HG03439 (cell line): ENCODE measurements around the gene KCNF1.

ENCODE experiments used
- ATAC-seq: cut with Tn5 transposase; IDR thresholded peaks from one replicate; pipeline ENCODE4 v1.9.1; 2021; ENCODE audit warnings: mild to moderate bottlenecking, moderate library complexity; ENCODE audit not compliant: unreplicated experiment

The KCNF1 gene, protein sequence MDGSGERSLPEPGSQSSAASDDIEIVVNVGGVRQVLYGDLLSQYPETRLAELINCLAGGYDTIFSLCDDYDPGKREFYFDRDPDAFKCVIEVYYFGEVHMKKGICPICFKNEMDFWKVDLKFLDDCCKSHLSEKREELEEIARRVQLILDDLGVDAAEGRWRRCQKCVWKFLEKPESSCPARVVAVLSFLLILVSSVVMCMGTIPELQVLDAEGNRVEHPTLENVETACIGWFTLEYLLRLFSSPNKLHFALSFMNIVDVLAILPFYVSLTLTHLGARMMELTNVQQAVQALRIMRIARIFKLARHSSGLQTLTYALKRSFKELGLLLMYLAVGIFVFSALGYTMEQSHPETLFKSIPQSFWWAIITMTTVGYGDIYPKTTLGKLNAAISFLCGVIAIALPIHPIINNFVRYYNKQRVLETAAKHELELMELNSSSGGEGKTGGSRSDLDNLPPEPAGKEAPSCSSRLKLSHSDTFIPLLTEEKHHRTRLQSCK

DNA sequence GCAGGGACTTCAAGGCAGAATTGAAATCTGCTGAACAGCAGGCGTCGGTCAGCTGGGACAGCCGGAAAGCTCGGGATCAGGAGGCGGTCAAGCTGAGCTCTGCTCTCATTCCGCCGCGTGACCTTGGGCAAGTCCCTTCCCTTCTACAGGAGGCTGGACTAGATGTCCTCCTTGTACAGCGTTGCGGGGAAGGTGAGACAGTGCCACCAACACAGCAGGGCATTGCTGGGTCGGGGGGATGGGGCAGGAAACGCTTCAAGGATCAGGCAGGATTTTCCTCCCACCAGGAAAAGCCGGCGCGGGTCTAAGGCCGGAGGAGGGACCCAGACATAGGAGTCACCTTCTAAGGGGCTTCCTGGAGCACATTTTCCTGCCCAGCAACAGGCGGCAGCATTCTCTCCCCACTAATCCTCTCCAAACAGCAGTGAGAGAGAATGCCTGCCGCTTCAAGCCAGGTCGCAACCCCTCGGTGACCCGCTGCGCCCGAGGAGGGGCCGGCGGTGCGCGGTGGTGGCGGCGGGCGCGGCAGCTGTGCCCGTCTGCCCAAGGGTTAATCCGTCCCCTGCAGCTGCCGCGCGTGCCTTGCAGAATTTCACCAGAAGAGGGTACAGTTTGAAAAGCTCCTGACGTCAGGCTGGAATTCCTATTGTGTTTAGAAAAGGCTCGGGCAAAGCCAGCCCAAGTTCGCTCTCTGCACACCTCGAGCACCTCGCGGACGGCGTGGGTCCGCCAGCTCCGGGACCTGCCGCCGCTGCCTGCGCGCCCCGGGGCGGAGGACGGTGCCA lies at the start of gene KCNF1:
Gene KCNF1, plus strand, starts transcription at position 644 of the 785 bp plus-strand sequence. CDS start 493 bp downstream, outside the sequence.
- ATAC-seq: no peak

DNA sequence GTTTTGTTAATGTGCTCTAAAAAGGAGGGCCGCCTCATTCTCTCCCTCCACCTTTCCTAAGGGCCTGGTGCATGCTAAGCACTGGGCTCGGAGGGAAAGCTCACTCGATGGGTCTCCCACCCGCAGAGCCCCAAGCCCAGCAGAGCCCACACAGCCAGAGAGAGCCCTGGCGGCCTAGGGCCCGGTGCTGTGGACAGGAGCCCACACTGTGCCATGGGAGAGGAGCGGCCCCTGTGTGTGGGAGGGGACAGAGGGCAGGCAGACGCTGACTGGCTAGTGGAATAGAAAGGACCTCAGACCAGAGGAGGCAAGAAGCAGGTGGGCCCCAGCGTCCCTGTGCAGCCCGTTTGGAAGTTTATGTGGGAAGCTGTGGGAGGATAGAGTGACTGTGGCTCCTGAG lies 49.4 kb upstream of the KCNF1 start:
- no peak for ATAC-seq

DNA sequence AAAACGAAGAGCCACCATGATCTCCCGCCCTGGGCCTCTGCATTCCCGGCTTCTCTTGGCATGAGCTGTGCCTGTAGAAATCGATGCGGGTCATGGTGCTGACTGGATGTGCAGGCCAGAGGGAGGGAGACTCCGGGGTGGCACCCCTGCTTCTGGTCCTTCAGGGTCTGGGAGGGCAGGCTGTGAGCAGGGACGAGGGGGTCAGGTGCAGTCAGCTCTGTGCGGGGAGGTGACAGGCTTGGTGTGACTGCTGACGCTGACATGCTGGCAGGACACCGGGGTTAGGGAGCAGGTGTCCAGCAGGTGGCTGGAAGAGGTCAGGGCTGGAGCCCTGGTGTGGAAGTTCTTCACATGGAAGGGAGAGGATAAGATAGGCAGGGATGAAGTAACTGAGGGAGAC lies 48.7 kb upstream of the KCNF1 start:
- no peak for ATAC-seq

DNA sequence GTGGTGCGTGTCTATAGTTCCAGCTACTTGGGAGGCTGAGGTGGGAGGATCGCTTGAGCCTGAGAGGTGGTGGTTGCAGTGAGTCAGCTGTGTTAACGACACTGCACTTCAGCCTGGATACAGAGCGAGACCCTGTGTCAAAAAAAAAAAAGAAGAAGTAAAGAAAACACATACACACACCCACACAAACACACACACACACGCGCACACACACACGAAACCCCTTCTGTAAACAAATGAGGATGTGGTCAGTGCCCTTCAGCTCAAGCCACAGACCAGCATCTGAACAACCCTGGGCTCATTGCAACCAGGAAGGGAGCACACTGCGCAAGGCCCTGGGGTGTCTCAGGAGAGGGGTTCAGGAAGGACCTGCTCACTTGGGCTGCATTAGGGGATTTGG lies 47.9 kb upstream of the KCNF1 start:
- ATAC-seq: peak; percentile 71

DNA sequence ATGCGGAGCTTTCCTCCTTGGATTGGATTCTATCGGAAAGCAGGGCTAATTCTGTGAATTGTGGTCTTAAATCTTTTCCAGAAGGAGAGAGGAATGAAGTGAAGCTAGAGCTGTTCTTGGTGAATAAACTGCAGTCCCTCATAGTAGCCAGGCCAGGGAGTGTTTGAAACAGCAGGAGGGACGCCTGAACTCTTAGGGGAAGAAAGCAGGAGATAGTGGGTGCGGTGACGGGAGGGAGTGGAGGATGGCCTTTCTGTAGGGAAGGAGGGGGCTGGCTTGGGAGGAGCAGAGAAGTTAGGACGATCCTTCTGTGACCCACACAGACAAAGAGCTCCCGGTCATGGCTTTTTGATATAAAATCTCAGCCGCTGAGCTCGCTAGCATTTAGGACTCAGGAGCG lies 47.5 kb upstream of the KCNF1 start:
- no peak for ATAC-seq

DNA sequence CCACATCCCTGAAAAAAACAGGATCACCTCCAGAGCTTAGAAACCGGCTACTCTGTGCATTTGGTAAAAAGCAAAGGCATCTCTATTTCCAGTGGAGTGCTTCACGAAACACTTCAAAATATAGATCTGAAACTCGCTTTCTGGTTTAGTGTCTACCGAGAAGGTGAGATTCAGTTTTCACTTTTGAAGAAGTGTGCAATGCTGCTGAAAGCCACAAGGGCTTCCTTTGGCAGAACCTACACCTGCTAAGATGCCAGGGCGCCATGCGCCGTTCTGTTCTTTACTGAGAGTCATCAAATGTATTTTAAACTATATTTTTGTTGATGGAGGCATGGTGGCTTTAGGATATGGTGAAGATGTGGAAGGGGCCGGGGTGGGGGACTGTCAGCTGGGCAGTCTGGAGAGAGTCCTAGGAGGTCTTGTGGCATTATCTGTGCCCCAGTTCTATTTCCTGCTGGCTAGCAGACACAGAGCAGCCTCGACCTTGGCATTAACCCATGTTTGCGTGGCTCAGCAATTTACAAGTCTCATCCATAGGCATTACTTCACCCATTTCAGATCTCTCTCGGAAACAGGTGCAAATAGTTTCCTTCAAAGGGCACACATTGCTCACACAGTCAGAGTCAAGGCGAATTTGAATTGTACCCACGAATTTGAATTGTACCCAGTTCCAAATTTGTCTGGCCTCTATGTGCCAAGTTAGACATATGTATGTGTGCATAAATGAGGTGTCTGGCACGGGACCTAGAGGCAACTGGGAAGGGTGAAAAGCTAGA lies 46.7 kb upstream of the KCNF1 start:
- peak; percentile 87 for ATAC-seq

DNA sequence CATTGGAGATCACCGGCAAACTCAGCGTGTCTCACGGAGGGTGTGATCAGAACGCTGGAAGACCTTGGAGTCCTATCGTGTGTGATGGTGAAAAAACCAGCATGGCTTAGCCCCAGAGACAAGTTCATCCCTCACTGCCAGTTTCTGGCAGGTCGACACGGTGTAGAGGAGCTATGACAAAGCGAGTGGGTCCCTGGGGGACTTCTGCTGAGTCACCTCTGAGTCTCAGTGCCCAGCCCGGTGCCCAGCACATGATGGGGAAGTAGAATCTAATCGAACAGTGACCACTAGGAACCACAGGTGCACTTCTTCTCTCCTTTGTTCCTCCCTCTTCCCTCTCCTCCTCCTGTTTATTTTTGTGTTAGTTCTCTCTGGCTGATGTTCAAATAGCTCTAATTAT lies 45.9 kb upstream of the KCNF1 start:
- no peak for ATAC-seq

DNA sequence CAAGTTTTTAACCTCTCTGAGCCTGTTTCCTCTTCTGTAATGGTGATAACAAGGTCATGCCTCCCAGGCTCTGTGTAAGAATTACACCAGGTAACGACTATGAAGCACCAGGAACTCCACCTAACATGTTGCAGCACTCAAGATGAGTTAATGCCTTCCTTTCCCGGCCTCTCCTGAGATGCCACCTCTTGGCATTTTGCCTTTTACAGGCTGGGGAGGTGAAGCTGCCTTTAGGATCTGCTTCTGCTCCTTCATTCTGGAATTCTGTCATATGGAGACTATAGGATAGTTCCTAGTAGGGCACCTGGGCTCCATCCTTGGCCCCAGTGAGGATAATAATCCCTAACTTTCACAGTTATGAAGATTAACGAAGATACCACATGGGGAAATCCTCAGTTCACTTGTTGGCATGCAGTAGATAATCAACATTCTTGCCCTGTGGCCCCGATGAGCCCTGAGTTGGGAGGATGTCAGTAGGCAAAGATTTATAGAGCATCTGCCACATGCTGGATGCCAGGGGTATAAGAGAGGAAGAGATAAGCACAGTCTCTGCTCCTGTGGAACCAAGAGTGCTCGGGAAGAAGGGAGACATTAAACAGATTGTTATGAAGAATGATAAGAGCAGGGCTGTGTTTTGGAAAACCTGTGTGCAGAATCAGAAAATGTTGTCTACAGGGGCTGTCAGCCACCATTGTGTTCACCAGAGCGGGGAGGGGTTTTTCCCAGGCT lies 43.9 kb upstream of the KCNF1 start:
- no peak for ATAC-seq

DNA sequence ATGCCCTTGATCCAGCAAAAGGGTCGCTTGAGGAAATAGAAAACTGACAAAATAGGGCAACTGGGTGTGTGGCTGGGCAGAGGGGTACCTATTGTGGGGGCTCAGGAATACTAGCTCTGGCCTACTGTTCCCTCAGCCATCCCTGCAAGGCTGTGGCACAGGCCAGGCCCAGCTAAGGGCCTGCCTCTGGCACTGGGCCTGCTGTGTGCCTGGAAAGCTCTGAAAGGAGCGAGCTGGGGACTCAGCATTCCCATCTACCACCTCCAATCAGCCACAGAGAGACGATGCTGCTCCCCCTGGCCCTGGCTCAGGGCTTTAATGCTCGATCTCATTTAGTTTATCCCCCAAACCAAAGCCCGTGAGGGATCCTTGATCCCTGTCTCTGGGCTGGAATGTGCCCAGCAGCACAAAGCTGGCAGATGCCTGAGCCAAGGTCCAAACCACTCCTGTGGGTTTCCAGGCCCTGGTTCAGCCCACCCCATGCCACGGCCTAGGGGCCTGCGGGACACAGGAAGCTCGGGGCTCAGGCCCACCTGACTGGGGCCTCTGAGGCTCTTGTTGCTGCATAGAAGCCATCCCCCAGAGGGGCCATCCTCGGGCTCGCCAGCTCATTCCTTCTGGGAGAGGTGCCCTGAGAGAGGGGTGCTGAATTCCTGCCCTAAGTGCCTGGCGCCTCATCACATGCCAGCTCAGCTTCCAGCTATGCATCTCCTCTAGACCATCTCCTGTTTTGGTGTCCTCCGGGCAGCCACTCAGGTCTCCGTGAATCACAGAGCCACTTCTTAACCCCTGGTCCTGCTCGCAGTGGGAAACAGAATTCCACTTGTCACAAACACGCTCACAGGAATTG lies 43.0 kb upstream of the KCNF1 start:
- no peak for ATAC-seq

DNA sequence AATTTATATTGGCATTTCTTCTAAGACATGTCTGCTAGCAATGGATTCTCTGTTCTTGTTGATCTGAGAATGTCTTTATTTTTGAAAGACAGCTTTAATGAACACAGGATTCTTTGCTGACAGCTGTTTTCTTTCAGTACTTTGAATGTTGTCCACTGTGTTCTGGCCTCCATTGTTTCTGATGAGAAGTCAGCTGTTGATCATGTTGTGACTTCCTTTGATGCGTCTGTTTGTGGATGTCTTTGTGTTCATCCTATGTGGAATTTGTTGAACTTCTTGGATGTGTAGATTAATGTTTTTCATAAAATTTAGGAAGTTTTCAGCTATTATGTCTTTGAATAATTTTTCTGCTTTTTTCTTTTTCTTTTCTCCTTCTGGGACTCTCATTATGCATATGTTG lies 39.8 kb upstream of the KCNF1 start:
- ATAC-seq: no peak

DNA sequence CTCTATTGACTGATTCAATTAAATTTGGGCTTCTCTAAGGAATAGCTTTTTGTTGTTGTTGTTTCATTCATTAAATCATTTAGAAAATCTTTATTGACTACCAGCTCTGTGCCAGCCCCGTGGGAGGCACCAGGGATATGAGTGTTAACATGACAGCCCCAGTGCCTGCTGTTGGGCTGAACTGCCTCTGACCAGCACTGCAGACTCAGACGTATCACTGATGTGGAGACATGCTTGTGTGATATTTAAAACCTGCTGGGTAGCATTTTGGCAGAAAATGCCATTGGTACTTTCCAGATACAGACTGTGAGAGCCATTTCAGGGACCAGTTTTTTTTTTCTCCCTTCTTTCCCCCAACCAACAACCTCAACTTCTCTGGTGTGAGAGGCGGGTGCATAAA lies 38.6 kb upstream of the KCNF1 start:
- ATAC-seq: no peak

DNA sequence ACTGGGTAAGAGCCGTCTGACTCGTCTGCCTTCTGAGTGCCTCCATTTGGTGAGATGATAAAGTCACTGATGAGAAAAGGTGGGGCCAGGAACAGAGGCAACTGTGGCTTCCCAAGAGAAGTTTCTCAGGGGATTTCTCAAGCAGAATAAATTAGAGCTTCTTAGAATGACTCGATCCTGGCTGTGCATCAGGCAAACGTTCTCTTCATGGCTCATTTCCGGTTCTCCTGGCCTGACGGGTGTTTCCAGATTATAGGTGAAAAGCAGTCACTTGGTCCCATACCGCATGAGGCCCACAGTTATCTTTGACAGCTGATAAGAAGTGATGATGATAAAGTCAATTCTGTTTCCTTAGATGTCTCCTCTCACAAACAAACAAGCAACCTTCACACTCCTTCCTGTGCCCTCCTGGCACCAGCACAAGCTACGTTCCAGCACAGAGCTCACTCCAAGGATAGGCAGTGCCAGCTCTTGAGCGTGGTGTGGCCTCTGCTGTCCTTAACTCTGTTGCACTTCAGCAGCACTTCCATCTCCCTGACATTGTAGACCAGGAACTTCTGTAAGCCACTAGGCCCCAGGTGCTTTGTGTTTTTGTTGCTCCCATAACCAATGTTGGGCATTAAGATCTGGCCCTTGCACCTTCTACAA lies 37.8 kb upstream of the KCNF1 start:
- ATAC-seq: no peak

DNA sequence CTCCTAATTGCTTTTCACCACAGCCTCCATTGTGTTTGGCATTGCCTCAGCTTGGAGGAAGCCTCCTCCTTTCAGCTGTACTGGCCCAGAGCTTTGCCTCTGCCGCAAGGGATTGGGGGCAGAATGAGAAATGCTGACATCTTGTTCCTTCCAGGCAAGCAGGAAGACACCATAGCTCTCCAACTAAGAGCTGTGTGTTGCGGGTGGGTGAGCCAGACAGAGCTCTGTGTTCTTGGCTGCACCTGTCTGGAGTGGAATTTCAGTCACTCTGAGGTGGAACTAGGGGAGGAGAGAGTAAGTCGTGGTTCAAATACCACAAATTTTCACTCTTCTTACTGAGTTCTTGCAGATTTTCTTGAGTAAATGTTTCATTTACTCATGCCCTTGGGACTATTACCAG lies 36.6 kb upstream of the KCNF1 start:
- ATAC-seq: no peak

DNA sequence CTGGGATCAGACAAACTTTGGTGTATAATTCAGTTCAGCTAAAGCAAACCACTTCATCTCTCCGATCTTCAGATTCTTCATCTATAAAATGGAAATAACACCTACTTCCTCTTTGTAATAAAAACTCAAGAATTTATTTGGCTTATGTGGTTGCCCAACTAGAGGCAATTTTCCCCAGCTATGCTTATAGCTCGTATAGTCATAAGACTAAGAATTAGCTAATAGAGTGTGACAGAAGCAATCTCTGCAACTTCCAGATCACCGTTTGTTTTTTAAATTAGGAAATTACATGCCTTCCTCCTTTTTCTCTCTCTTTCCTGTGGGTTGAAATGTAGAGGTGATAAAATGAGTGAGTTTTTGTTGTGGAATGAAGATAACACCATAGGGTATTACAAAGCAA lies 35.3 kb upstream of the KCNF1 start:
- no peak for ATAC-seq

DNA sequence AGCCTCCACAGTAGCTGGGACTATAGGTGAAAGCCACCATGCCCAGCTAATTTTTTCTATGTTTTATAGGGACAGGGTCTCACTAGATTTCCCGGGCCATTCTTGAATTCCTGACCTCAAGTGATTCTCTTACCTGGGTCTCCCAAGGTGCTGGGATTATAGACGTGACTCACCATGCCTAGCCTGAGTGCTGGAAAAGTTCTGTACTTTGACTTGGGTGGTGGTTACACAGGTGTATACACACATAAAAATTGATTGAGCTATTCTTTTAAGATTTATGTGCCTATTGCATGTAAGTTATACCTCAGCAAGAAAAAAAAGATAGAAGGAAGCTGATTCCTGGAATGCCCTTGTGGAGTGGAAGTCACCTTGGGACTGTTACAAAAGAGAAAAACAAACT lies 34.8 kb upstream of the KCNF1 start:
- ATAC-seq: no peak

DNA sequence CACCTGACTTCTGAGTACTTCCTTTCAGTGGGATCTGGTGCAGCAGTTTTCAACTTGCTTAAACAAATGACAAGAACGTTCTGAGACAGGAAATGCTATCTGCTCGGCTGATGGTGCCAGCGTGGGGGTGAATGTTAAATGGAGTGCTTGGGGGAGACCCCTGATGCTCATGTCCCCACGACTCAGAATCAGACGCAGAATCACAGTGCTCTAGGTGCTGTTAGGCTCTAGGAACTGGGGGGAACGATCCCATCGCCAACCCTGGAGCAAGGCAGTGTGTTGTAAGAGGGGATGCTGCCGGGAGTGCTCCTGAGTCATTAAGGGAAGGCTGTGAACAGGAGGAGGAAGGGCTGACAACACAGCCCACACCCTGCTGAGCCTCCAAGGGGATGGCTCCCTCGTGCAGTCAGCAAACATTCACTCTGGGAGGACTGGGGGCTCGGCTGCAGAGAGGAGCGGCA lies 34.1 kb upstream of the KCNF1 start:
- ATAC-seq: no peak

DNA sequence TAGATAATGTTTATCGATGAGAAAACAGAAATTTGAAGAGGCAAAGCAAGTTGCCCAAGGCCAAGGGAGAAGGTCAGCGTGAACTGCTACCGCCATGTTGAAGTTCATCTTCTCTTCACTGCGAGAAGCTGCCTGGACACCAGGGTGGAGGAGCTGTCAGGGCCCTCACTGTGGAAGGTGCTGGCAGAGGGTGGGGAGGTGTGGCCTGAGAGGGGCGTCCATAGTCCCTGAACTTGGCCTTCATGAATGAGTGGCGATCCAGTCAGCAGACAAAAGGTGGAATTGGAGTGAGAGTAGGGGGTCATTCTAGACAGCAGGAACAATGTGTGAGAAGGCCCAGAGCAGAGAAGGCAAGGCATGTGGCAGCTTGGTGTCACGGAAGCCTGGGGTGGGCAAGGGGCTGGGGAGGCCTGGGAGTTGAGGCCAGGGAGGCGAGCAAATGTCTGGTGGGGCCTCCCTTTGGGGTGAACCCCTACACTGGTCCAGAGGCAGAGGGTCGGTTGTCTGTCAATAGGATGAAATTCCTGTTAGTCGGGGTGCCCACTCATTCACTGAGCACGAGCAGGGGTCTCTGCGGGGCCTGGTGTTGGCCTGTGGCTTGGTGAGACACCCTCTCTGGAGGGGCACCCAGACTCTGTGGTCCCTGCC lies 33.3 kb upstream of the KCNF1 start:
- ATAC-seq: no peak

DNA sequence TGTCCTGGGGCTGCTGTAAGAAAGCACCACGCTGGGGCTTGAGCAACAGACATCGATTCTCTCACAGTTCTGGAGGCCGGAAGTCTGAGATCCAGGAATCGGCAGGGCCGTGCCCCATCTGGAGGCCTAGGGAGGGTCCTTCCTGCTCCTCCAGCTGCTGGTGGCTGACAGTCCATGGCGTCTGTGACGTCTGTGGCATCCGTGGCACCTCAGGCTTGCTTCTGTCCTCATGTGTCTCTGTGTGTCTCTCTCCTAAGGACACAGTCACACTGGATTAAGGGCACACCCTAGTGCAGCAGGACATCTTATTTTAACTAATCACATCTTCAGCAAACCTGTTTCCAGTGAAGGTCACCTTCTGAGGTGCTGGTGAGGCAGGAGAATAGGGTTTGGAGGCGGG lies 32.6 kb upstream of the KCNF1 start:
- no peak for ATAC-seq
